CD14-positive monocyte (primary cell): ENCODE data around the gene NTM. TPM values are rescaled to one million over a fixed set of nuclear protein-coding genes. Genes with fewer than 3 reads are reported as not detected.

Experiments
- DNase-seq, 3 donors: peaks; one replicate each; pipeline ENCODE4 v3.0.0-alpha.2; 2011 to 2022
- H2AFZ ChIP-seq: 2 replicates; pipeline ENCODE4 v1.6.0; 2012; ENCODE audit warnings: mild to moderate bottlenecking, low read depth, low read length, inconsistent platforms; ENCODE audit not compliant: insufficient read depth, poor library complexity, severe bottlenecking
- H3K27ac ChIP-seq, 2 donors: 1 replicate in 1 of 2; 2 replicates in 1 of 2; pipeline ENCODE4 v1.5.1; 2012 to 2013; ENCODE audit warnings: low read length in 2 of 2, control low read depth in 1 of 2, inconsistent platforms in 1 of 2, low read depth in 1 of 2, mild to moderate bottlenecking in 1 of 2
- H3K27me3 ChIP-seq, 2 donors: one replicate each; pipeline versions ENCODE4 v1.6.0 to v1.6.1; 2011 to 2013; ENCODE audit warnings: low read length in 2 of 2; ENCODE audit not compliant: control insufficient read depth in 2 of 2, insufficient read depth in 2 of 2
- H3K36me3 ChIP-seq, 2 donors: replicated peaks in 1 of 2; 1 replicate in 1 of 2; 2 replicates in 1 of 2; pipeline versions ENCODE4 v1.5.1 to v1.6.1; 2012 to 2013; ENCODE audit warnings: low read length in 2 of 2, control low read depth in 1 of 2, inconsistent platforms in 1 of 2, mild to moderate bottlenecking in 1 of 2; ENCODE audit not compliant: insufficient read depth in 2 of 2, control insufficient read depth in 1 of 2
- H3K4me1 ChIP-seq, 2 donors: 1 replicate in 1 of 2; 2 replicates in 1 of 2; pipeline versions ENCODE4 v1.5.1 to v1.6.1; 2012 to 2013; ENCODE audit warnings: low read length in 2 of 2, control low read depth in 1 of 2, inconsistent platforms in 1 of 2, mild to moderate bottlenecking in 1 of 2, moderate library complexity in 1 of 2; ENCODE audit not compliant: insufficient read depth in 2 of 2, control insufficient read depth in 1 of 2
- H3K4me2 ChIP-seq: replicated peaks from 2 replicates; pipeline ENCODE3; 2012; ENCODE audit warnings: low read length, moderate library complexity, mild to moderate bottlenecking; ENCODE audit not compliant: poor library complexity, severe bottlenecking; ENCODE audit errors: extremely low read depth
- H3K4me3 ChIP-seq, 3 experiments: fragments of 200-600 bp in 1 of 3; sonication (generic) in 1 of 3; replicated peaks in 1 of 3; 1 replicate in 2 of 3; 2 replicates in 1 of 3; pipeline ENCODE4 v1.5.1; 2011 to 2013; ENCODE audit warnings: low read length in 3 of 3, mild to moderate bottlenecking in 3 of 3, control low read depth in 2 of 3, low read depth in 2 of 3, inconsistent platforms in 1 of 3, moderate library complexity in 1 of 3
- H3K79me2 ChIP-seq: 2 replicates; pipeline ENCODE4 v1.6.0; 2012; ENCODE audit warnings: mild to moderate bottlenecking, control low read depth, inconsistent platforms, low read length, moderate library complexity; ENCODE audit not compliant: insufficient read depth
- H3K9ac ChIP-seq: 2 replicates; pipeline ENCODE4 v1.6.0; 2017; ENCODE audit warnings: low read length, mild to moderate bottlenecking; ENCODE audit not compliant: insufficient read depth, poor library complexity, severe bottlenecking
- H3K9me3 ChIP-seq, 2 donors: replicated peaks in 1 of 2; 1 replicate in 1 of 2; 2 replicates in 1 of 2; pipeline versions ENCODE4 v1.5.1 to v1.6.1; 2012 to 2013; ENCODE audit warnings: low read length in 2 of 2, control low read depth in 1 of 2; ENCODE audit not compliant: control insufficient read depth in 1 of 2, insufficient read depth in 1 of 2
- H4K20me1 ChIP-seq: 2 replicates; pipeline ENCODE4 v1.6.0; 2012; ENCODE audit warnings: mild to moderate bottlenecking, low read length, control low read depth, moderate library complexity; ENCODE audit not compliant: insufficient read depth
- H3K27ac Mint-ChIP-seq, 7 donors: one replicate each; pipeline ENCODE4 v1.8.0; 2020; ENCODE audit warnings: mild to moderate bottlenecking in 7 of 7, mixed read lengths in 7 of 7, moderate library complexity in 6 of 7, inconsistent platforms in 2 of 7
- H3K27me3 Mint-ChIP-seq, 3 donors: one replicate each; pipeline ENCODE4 v1.8.0; 2021 to 2022; ENCODE audit warnings: low read depth in 3 of 3, mild to moderate bottlenecking in 3 of 3, mixed read lengths in 3 of 3, moderate library complexity in 3 of 3, inconsistent platforms in 1 of 3
- H3K36me3 Mint-ChIP-seq, 2 donors: one replicate each; pipeline ENCODE4 v1.8.0; 2020; ENCODE audit warnings: mixed read lengths in 2 of 2, inconsistent platforms in 1 of 2, mild to moderate bottlenecking in 1 of 2
- H3K4me1 Mint-ChIP-seq: one replicate; pipeline ENCODE4 v1.8.0; 2020; ENCODE audit warnings: mild to moderate bottlenecking, mixed read lengths
- H3K4me3 Mint-ChIP-seq, 2 donors: one replicate each; pipeline ENCODE4 v1.8.0; 2020; ENCODE audit warnings: mild to moderate bottlenecking in 2 of 2, mixed read lengths in 2 of 2, moderate library complexity in 1 of 2
- H3K9me3 Mint-ChIP-seq, 7 donors: one replicate each; pipeline ENCODE4 v1.8.0; 2020 to 2022; ENCODE audit warnings: mixed read lengths in 7 of 7, mild to moderate bottlenecking in 6 of 7, moderate library complexity in 6 of 7, inconsistent platforms in 2 of 7
- CTCF ChIP-seq: fragments of 200-600 bp; IDR thresholded peaks from one replicate; pipeline ENCODE4 v1.8.0; 2022; ENCODE audit warnings: antibody characterized with exemption, mild to moderate bottlenecking
- WGBS: methylation state at CpG from one replicate; pipeline ENCODE4 v1.1.5; 2013; ENCODE audit warnings: missing lambda C conversion rate; ENCODE audit not compliant: insufficient coverage; 5-methylcytosine and 5-hydroxymethylcytosine counted together
- intact Hi-C, 2 donors: fragments of 100-400 bp; cut with micrococcal nuclease; formaldehyde crosslinking; loops; one replicate each; pipeline versions ENCODE4 v1.15.0 to v1.15.1; 2023
- polyA plus RNA-seq, 3 donors: library from polyadenylated mRNA; depleted of rRNA in 1 of 3; unstranded in 2 of 3; stranded (reverse) in 1 of 3; fragments of 300-500 nt in 2 of 3; fragments of >200 nt in 1 of 3; fragmentation: Illumina TruSeq in 2 of 3; gene quantifications; 1 replicate in 2 of 3; 2 replicates in 1 of 3; pipeline ENCODE4 v1.2.3, GENCODE V29; 2012 to 2021

NTM gene
- polyA plus RNA-seq, 3 donors: not detected

GRCh38 chr11:131895865-131896264, 525.5 kb downstream of the NTM start:
- no CpG with 5 or more reads among the region's 2 CpGs for WGBS
- Mint-ChIP-seq H3K27ac (no peak overlapping the region), H3K4me3 (no peak overlapping the region), H3K36me3 (no peaks in the 10 kb centered on the region), H3K4me1 (no peaks in the 10 kb centered on the region), H3K9me3 (no peaks in the 10 kb centered on the region), H3K27me3 (peaks cover 1 to 10% (median 5%) of the 10 kb centered on the region in 3 donors)
- Histone ChIP-seq H3K4me1 (no peaks in the 10 kb centered on the region), H3K4me3 (no peak overlapping the region), H4K20me1 (no peaks in the 10 kb centered on the region), H3K9me3 (no peaks in the 10 kb centered on the region), H3K36me3 (no peaks in the 10 kb centered on the region), H3K4me2 (no peak overlapping the region), H3K27ac (no peak overlapping the region), H3K27me3 (peaks cover 0 to 3% of the 10 kb centered on the region in 2 donors), H2AFZ (no peak overlapping the region), H3K9ac (no peak overlapping the region), H3K79me2 (no peaks in the 10 kb centered on the region)
- intact Hi-C loops: no loop called here
- no peak for DNase-seq
- TF ChIP-seq CTCF: no peak

- Histone ChIP-seq H3K4me1 (no peaks in the 10 kb centered on the region), H2AFZ (no peak overlapping the region), H3K9ac (no peak overlapping the region), H3K79me2 (no peaks in the 10 kb centered on the region), H3K36me3 (no peaks in the 10 kb centered on the region), H3K27me3 (peaks cover 0 to 6% of the 10 kb centered on the region in 2 donors), H3K4me3 (no peak overlapping the region), H3K9me3 (no peaks in the 10 kb centered on the region), H3K27ac (no peak overlapping the region), H3K4me2 (no peak overlapping the region), H4K20me1 (no peaks in the 10 kb centered on the region)
- Mint-ChIP-seq H3K27ac (no peak overlapping the region), H3K4me3 (no peak overlapping the region), H3K36me3 (no peaks in the 10 kb centered on the region), H3K4me1 (no peaks in the 10 kb centered on the region), H3K27me3 (peaks cover 3 to 10% (median 5%) of the 10 kb centered on the region in 3 donors), H3K9me3 (no peaks in the 10 kb centered on the region)
- 100% methylated on average over 3 of the region's 8 CpGs for WGBS
- no peak for TF ChIP-seq CTCF
- intact Hi-C loops: no loop called here
- DNase-seq: no peak
Measured at GRCh38 chr11:131896978-131897615, 526.7 kb downstream of the NTM start.
